Liver (tissue), 3 donors: Measurements from ENCODE around the gene LHFPL2.
"Not testable (repeated sequence)": the region's sequence is repeated elsewhere in the genome, so short reads cannot be mapped to it uniquely, and the experiment has no call there.

Experiments
- FOXA1 ChIP-seq: IDR thresholded peaks from 2 replicates; pipeline ENCODE4 v1.6.1; 2016; ENCODE audit warnings: antibody characterized with exemption
- HNF4G ChIP-seq: IDR thresholded peaks from 2 replicates; pipeline ENCODE4 v1.6.1; 2016; ENCODE audit warnings: antibody characterized with exemption
- MAX ChIP-seq: IDR thresholded peaks from 2 replicates; pipeline ENCODE4 v1.6.1; 2016; ENCODE audit warnings: antibody characterized with exemption
- NR2F2 ChIP-seq: IDR thresholded peaks from 2 replicates; pipeline ENCODE4 v1.6.1; 2016; ENCODE audit warnings: antibody characterized with exemption
- RAD21 ChIP-seq, 2 donors: IDR thresholded peaks; 2 replicates each; pipeline ENCODE4 v1.6.1; 2016; ENCODE audit warnings: antibody characterized with exemption in 2 of 2, mild to moderate bottlenecking in 2 of 2
- REST ChIP-seq: IDR thresholded peaks from 2 replicates; pipeline ENCODE4 v1.6.1; 2016; ENCODE audit warnings: antibody characterized with exemption, mild to moderate bottlenecking
- SP1 ChIP-seq: IDR thresholded peaks from 2 replicates; pipeline ENCODE4 v1.6.1; 2018; ENCODE audit warnings: antibody characterized with exemption, mild to moderate bottlenecking
- TAF1 ChIP-seq: conservative IDR thresholded peaks from 2 replicates; pipeline ENCODE4 v1.6.1; 2016; ENCODE audit warnings: antibody characterized with exemption, mild to moderate bottlenecking
- YY1 ChIP-seq: IDR thresholded peaks from 2 replicates; pipeline ENCODE4 v1.6.1; 2016; ENCODE audit warnings: antibody characterized with exemption, mild to moderate bottlenecking
- TF ChIP-seq, protein P1 (sequence below): IDR thresholded peaks from 2 replicates; pipeline ENCODE4 v1.6.1; 2016; ENCODE audit warnings: antibody characterized with exemption
- TF ChIP-seq, protein P2 (sequence below): fragments of 150-350 bp; IDR thresholded peaks from 2 replicates; pipeline ENCODE4 v1.5.1; 2017; ENCODE audit warnings: improper control_type of control experiment, low read depth, low read length; ENCODE audit not compliant: missing input control
- donor health status: healthy.
- donor health status: healthy.

DNA sequence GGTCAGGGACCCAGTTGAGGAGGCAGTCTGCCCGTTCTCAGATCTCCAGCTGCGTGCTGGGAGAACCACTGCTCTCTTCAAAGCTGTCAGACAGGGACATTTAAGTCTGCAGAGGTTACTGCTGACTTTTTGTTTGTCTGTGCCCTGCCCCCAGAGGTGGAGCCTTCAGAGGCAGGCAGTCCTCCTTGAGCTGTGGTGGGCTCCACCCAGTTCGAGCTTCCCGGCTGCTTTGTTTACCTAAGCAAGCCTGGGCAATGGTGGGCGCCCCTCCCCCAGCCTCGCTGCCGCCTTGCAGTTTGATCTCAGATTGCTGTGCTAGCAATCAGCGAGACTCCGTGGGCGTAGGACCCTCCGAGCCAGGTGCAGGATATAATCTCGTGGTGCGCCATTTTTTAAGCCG, 191.1 kb downstream of the LHFPL2 start:
- TF ChIP-seq, protein P1, sequence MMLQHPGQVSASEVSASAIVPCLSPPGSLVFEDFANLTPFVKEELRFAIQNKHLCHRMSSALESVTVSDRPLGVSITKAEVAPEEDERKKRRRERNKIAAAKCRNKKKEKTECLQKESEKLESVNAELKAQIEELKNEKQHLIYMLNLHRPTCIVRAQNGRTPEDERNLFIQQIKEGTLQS, result not testable (repeated sequence)
- TF ChIP-seq REST; MAX; FOXA1; HNF4G; RAD21 (IDR thresholded peaks at IDR 0.05); YY1; NR2F2; SP1; TAF1: not testable (repeated sequence)
- TF ChIP-seq, protein P2, sequence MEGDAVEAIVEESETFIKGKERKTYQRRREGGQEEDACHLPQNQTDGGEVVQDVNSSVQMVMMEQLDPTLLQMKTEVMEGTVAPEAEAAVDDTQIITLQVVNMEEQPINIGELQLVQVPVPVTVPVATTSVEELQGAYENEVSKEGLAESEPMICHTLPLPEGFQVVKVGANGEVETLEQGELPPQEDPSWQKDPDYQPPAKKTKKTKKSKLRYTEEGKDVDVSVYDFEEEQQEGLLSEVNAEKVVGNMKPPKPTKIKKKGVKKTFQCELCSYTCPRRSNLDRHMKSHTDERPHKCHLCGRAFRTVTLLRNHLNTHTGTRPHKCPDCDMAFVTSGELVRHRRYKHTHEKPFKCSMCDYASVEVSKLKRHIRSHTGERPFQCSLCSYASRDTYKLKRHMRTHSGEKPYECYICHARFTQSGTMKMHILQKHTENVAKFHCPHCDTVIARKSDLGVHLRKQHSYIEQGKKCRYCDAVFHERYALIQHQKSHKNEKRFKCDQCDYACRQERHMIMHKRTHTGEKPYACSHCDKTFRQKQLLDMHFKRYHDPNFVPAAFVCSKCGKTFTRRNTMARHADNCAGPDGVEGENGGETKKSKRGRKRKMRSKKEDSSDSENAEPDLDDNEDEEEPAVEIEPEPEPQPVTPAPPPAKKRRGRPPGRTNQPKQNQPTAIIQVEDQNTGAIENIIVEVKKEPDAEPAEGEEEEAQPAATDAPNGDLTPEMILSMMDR, result not testable (repeated sequence)
